ENCODE measurements around the gene NT5C3B.
"Not testable (repeated sequence)": the region's sequence is repeated elsewhere in the genome, so short reads cannot be mapped to it uniquely, and the experiment has no call there.

The NT5C3B gene

DNA sequence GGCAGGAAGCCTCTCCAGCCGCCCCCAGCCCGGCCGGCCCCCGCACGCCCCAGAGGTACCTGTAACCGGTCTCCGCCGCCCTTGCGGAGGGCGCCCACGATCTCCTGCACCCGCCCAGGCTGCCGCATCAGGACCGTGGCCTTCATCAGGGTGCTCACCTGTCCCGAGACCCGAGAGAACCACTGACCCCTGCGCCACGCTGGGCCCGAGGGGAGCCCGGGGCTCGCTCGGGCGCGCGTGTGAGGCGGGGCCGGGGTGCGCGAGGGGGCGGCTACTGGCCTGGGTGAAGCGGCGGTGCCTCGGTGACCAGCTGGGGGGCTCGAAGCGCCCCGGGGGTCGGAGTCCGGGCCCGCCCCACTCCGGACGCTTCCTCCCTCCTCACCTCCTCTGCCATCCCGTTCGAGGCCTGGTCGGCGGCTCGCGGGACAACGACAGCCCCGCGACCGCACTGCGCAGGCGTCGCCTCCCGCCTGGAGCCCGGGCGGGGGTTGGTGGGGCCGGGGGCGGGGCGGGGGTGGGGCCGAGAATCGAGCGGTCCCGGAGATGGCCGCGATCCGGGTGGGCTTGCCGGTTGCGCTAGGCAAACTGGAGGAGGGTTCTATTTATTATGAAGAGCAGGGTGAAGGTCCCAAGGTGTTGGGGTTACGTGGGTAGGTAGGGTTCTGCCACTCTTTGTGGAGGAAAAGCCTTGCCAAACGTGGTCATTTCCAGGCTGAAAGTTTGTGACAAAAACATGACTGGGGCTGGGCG lies at the start of gene NT5C3B:
Gene NT5C3B, minus strand, starts transcription at position 433 of the 750 bp plus-strand sequence. Its CDS starts 39 bp downstream, at position 394.
- peak; percentile 59 for DNase-seq

DNA sequence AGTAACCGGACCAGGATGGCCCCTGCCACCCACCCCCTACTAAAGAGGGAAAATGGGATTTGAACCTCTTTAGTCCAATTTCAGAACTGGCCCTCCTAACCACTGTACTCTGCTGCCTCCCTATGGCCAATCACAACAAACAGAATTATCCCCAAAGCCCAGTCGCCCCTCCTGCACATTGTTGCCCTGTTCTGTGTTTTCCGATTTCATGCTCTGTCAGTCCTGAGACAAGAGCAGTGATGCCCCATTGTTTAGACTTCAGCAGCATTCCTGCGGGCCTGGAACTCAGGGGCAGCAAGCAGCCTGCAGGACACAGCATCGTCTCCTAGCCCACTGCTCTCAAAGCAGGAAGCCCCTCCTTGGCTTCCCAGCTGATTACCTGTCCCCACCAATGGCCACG lies 49.7 kb upstream of the NT5C3B start:
- no peak for DNase-seq

DNA sequence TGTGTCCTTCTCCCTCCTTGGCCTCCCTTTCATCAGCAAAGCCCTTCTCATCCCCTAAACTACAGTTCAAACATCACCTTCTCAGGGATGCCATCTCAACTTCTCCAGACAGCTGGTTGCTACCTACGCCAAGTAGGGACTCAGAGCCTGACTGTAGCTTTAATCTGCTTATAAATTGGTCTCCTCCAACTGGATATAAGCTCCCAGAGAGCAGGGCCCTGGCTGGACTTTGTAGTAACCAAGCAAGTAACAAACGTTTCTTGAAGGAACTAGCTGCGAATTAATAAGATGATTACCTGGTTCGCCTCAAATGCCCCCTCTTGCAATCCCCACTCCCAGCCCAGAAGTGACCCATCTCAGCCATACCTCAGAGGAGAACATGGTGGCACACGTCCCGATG lies 46.7 kb upstream of the NT5C3B start:
- DNase-seq = no peak

DNA sequence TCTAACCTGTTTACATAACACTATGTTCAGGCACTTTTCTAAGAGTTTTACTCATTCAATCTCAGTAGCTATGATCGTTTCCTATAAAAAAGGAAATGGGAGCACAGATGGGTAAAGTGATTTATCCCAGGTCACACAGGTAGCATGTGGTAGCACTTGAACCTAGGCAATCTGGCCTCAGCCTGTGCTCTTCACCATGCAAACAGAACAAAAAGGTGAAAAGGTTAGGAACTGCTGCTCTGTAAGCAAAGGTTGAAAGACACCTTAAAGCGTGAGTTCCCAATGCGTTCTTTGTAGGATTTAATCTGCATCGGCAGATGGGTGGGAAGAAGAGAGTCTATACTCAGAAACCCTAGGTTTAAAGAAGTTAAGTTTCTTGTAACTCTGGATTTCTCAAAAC lies 44.1 kb upstream of the NT5C3B start:
- no peak for DNase-seq

DNA sequence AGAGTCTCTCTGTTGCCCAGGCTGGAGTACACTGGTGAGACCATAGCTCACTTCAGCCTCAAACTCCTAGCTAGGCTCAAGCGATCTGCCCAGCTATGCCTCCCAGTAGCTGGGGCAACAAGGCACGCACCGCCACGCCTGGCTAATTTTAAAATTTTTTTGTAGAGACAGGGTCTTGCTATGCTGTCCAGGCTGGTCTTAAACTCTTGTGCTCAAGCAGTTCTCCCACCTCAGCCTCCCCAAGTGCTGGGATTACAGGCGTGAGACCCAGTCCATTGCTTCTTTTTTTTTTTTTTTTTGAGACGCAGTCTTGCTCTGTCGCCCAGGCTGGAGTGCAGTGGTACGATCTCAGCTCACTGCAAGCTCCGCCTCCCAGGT lies 38.2 kb upstream of the NT5C3B start:
- not testable (repeated sequence) for DNase-seq

DNA sequence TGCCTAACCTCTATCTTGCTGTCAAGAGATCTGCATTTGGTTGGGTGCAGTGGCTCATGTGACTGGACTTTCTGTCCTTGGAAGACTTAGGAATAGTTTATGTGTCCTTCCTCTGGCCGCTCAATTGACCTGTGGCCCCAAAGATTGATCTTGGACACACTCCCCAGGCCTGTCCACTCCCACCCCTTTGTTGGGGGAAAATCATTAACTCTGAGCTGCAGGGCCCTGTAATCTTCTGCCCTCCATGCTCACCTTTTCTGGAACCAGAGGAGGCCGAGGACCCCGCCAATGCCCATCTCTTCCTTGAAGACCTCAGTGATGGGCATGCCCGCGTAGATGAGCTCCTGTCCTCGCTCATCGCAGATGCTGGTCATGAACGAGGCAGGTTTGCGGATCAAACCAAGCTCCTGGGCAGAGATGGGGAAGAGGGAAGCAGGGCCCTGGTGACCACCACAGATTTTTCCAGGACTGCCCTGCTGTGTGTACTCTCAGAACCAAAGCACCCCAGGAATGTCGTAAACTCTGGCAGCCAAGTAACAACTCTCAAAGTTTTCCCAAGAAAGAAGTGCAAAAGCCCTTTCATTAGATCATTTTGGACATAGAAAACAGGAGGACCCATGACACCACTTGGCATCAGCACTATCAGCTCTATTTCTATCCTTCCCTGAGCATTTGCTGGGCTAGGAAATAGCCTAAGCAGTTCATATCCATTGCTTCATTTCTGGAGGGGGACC lies 37.7 kb upstream of the NT5C3B start:
- DNase-seq = no peak

DNA sequence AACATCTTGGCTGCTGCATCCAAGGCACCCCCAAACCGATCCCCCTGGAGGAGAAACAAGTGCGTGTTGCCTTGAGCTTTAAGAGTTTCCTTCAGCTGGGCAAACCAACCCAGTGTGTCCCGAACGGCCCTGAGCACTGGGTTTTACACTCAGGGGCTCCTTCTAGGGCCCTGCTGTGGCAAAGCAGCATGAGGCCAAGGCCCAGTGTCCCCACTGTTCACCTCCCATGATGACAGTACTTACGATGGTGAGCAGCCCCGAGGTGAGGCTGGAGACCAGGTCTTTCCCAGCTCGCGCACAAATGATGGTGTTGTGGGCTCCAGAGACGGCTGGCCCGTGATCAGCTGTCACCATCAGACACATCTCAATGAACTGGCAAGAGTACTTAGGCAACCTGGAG lies 35.8 kb upstream of the NT5C3B start:
- DNase-seq = no peak

DNA sequence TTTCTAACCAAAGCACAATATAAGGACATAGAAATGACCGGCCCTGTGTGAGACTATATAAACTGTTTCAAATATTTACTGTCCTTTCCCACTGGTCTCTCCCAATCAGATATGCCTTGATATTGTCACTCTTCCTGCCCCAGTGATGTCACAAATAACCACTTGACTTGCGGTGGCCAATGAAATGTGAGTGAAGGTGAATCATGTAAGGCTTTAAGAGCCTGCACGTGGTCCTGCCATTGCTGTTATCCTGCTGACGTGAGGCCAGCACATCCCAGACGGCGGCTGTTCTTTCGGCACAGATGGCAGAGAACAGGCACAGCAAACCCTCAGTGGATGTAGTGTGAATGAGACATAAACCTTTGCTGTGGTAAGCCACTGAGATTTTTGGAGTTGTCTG lies 34.6 kb upstream of the NT5C3B start:
- no peak for DNase-seq

DNA sequence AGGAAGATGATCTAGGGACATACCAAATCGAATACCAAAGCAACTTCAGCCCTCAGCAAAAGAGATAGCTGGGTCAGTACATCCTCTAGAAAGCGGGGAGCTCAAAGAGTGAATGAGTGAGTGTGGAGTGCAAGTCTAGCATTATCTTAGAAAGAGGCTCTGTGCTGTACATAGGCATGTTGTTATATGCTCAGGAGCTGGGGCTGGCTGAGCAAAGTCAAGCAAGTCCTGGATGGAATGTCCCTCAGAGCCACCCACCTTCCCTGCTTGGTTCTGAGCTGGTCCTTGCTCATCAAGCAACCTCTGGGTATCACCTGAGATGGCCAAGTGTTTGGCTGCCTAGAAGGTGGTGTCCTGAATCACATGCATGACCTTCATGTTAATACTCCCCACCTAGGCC lies 34.1 kb upstream of the NT5C3B start:
- DNase-seq = no peak

DNA sequence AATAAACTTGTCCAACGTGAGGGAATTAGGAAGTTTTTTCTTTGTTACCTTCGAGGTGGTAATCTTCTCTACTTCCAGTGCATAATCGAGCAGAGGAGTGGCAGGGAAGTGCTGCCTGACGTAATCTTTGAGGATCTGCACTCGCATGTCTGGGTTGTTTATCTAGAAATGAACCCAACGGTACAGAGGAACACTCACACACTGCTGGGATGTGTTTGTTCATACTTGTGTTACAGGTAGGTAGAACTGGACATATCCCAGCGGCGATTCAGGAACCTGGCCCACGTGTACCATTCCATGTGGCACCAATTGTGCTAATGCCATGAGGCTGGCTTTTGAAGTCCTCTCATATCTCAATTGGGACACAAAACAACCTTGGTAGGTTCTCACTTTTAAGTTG lies 33.4 kb upstream of the NT5C3B start:
- DNase-seq = no peak

DNA sequence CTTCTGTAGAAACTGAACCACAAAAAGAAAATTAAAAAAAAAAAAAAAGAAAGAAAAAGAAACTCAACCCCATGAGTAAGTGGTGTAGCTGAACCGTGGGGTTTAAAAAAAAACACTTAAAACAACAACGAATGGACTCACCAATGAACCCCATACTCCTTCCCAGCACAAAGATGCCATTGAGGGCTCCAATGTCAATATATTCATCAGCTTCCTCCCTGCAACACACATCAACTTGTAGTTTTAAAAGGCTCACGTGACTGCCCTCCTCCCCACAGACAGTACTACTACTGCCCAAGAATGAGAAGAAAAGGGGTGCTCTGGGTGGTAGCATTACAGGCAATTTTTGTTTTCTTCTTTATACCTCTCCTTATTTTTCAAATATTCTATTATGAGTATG lies 32.5 kb upstream of the NT5C3B start:
- DNase-seq = no peak

DNA sequence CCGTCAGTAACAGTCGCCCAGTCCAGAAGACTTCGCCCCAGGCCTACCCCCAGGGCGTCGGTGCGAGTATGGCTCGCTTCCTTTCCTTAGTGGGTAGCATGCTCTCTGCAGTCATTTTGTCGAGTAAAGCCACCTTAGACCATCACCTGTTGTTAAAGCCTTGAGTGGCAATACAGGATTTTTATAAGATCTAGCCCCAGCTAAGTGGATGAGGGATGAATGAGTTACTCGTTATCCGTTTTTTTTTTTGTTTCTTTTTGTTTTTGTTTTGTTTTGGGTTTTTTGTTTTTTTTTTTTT lies 29.5 kb upstream of the NT5C3B start:
- no peak for DNase-seq

DNA sequence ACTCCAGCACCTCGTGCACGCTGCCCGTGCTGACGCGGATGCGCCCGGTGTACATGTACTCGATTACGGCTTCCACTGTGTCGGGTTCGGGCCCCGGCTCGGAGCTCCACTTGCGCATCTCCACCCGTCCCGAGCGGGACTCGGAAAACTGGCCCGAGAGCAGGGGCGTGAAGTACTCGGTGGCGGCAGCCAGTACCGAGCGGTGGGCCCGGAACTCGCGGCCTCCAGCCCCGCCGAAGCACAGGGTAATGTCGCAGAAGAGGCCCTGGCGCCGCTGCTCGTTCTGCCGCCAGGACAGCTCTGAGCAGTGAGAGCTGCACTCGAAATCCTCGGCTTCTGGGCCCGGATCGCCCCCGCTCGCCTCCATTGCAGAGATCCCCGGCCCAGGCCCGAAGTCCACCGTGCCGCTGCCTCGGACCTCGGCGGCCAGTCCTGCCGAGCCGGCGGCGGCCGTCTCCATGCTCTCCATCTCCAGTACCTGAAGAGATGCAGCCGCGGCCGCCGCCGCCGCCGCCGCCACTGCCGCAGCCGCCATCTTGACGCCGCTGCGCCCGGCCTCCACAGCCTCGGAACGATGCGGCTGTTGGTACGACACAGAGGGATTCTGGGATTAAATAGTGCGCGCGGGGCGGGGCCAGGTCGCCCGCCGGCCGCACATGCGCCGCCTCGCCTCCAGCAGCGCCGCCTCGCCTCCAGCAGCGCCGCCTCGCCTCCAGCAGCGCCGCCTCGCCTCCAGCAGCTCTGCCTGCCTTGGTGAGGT lies 29.0 kb upstream of the NT5C3B start, which contains the start of gene KLHL11:
Gene KLHL11, minus strand, starts transcription at position 588 of the 760 bp plus-strand sequence. Its CDS starts 53 bp downstream, at position 535.
- DNase-seq = peak; percentile 90

DNA sequence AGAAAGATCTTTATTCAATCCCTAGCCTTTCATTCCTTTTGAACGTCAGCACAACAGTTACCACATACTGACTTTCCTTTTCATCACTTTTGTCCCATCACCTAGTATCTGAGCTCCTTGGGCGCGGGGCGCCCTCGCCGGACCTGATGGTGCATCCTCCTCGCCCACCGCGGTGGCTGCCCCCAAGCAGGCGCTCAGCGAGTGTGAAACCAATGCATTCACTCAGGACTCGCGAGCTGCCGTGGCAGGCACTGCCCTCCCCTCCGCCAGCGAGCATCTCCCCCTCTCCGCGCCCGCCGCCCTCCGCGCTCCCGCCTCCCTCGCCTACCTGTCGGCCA lies 28.4 kb upstream of the NT5C3B start:
- DNase-seq = no peak

DNA sequence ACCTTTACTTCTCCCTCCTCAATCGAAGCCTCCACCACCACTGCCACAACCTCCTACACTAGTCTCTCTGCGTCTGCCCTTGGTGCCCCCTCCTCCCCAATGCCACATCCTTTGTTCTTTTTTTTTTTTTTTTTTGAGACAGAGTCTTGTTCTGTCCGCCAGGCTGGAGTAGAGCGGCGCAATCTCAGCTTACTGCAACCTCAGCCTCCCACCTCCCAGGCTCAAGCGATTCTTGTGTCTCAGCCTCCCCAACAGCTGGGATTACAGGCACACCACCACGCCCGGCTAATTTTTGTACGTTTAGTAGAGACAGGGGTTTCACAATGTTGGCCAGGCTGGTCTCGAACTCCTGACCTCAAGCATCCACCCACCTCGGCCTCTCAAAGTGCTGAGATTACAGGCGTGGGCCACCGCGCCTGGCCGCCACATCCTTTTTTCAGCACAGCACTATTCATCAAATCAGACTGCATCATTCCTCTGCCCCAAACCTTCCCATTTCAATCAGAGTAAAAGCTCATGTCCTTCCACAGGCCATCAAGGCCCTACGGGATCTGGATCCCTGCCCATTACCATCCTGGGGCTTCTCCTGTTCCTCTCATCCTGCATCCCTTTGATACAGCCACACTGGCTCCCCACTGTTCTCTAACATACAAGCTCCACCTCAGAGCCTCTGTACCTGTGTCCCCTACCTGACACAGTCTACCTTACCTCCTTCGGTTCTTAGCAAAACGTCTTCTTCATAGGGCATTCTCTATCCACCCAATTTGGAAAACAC lies 27.2 kb upstream of the NT5C3B start:
- DNase-seq = peak; percentile 14

DNA sequence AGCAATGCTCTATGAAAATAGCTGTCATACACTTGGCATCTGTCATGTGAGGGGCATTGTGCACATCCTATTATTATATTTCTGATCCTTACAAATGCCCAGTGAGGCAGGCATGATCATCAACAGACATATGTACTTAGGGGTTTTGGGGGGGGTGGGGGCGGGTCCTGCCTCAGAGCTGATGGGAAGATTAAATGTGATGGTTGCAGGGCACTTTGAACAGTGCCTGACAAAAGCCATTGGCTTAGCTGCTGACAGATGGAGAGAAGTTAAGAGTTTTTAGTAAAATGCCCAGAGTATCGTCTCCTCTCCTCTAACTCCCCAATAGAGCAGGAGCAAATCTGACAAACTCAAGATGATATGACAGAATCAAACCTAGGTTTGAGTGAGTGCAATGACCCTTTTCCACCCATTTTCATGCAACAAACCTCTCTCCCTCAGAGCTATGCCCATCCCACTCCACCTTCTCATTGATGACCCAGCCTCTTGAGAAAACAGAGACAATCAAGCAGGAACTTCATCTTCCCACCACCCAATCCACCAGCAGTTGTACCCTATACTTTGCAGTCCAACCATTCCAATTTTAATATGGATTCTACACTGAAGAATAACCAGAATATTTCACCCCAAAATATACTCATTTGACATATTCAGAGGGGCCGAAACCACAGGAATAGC lies 24.4 kb upstream of the NT5C3B start:
- no peak for DNase-seq

DNA sequence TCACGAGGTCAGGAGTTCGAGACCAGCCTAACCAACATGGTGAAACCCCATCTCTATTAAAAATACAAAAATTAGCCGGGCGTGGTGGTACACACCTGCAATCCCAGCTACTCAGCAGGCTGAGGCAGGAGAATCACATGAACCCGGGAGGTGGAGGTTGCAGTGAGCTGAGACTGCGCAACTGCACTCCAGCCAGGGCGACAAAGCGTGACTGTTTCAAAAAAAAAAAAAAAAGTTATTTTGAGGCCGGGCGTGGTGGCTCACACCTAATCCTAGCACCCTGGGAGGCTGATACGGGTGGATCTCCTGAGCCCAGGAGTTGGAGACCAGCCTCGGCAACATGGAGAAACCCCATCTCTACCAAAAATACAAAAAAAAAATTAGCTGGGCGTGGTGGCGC lies 15.3 kb upstream of the NT5C3B start:
- DNase-seq = not testable (repeated sequence)

DNA sequence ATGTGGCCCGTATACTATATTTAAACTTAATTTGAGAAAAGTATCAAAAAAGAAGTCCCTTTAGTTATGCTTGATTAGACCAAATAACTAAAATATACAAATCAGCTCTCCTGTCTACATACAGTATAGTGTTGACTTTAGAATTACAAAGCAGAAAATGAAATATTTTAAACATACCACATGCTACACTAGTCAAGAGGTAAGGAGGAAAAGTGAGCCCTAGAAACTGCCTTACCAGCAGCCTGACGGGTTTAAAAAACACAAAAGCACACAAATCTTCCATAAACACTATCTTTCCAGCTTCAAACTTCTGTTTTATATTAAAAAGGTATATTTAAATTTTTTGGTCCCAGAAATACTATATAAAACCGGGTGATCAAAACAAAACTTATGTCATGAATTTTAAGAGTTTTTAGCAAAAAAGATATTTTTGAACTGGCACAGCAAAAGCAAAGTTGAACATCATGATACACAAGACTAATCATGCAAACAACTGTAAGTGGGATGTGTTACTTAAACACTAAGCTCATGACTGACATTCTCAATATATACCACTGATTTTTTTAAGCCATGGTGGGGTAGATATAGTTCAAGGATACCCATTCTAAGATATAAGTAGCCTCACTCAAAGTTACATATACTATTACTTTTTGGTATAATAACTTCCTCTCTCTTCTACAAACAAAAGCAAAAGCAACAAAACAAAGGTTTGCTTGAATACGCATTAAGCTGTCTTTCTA lies 13.4 kb upstream of the NT5C3B start:
- DNase-seq = no peak

DNA sequence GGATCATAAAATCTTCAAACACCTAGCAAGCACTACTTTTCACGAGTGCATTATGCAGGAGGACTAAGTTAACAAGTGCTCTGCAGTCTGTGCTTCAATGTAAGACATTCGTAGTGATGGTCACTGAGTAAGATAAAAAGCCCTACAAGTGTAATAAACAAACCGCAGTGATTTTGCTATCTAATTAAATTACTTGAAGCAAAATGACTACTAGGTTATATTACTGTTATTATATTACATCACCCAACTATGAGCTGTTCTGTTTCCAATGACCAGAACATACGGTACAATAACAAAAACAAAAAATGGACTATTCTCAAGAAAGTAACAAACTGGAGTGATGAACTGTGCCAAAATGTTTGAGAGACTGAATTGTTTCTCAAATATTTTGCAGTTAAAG lies 12.8 kb upstream of the NT5C3B start:
- DNase-seq = no peak

DNA sequence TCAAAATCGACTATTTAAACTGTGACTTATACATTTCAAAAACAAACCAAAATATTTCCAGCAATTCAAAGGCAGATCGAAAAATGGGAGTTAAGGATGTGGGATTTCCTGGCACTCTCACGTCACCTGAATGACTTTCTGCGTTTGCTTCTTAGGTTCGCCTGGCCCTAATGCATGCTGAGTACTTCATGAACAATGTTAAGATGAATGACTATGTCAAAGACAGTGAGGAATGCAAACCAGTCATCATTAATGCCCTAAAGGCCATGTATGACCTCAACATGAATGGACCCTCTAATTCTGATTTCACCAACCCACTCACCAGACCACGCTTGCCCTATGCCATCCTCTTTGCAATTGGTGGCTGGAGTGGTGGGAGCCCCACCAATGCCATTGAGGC lies 8.9 kb upstream of the NT5C3B start:
- no peak for DNase-seq

DNA sequence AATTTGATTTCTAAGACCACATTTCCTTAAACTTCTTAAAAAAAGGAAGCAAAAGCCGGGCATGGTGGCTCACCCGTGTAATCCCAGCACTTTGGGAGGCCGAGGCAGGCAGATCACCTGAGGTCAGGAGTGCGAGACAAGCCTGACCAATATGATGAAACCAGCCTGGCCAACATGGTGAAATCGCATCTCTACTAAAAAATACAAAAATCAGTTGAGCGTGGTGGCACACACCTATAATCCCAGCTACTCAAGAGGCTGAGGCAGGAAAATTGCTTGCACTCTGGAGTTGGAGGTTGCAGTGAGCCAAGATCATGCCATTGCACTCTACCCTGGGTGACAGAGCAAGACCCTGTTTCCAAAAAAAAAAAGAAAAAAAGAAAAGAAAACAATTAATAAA lies 4.7 kb upstream of the NT5C3B start:
- not testable (repeated sequence) for DNase-seq

DNA sequence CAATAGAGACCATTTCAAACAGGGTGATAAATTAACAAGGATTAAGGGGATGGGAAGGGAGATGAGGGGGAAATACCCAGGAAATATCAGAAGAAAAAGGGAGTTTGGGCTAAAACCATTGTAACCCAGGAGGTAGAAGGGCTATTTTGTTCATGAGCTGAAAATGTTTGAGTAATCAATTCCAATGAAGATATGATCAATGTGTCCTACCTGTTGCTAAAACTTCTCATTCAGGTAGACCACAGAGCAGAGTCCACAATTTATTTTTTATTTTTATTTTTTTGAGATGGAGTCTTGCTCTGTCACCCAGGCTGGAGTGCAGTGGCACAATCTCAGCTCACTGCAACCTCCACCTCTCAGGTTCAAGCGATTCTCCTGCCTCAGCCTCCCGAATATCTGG lies 3.4 kb upstream of the NT5C3B start:
- not testable (repeated sequence) for DNase-seq
